ENCODE results near the gene CHRND.

The CHRND gene

GRCh38 chr2:232543928-232544631, 18.1 kb downstream of the CHRND start:
- TF ChIP-seq TCF12 (IDR thresholded peaks at IDR 0.05; ENCODE audit: low read depth) (no peak), REST (IDR thresholded peaks at IDR 0.05; ENCODE audit: low read depth) (no peak), EP300 (IDR thresholded peaks at IDR 0.05; ENCODE audit: borderline replicate concordance) (no peak), TEAD4 (IDR thresholded peaks at IDR 0.05) (no peak), EGR1 (IDR thresholded peaks at IDR 0.05) (no peak), FOXM1 (IDR thresholded peaks at IDR 0.05; ENCODE audit: borderline replicate concordance, low read depth) (no peak), TAF1 (IDR thresholded peaks at IDR 0.05; ENCODE audit: low read depth) (no peak), CEBPB (IDR thresholded peaks at IDR 0.05) (no peak)
- TF ChIP-seq, protein P1, sequence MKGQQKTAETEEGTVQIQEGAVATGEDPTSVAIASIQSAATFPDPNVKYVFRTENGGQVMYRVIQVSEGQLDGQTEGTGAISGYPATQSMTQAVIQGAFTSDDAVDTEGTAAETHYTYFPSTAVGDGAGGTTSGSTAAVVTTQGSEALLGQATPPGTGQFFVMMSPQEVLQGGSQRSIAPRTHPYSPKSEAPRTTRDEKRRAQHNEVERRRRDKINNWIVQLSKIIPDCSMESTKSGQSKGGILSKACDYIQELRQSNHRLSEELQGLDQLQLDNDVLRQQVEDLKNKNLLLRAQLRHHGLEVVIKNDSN (IDR thresholded peaks at IDR 0.05) = no peak

DNA sequence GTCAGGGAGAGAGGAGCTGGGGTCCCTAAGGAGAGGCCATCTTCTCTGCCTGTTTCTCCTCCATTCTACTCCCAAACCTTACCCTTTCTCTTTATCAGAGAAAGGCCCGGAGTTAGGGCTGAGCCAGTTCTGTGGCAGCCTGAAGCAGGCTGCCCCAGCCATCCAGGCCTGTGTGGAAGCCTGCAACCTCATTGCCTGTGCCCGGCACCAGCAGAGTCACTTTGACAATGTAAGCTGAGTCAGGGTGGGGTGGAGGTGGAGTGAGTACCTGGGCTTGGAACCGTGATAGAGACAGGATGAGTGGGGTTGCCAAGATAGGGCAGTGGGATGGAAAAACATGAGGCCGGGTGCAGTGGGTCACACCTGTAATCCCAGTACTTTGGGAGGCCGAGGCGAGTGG, 18.7 kb downstream of the CHRND start:
- TF ChIP-seq, protein P2, sequence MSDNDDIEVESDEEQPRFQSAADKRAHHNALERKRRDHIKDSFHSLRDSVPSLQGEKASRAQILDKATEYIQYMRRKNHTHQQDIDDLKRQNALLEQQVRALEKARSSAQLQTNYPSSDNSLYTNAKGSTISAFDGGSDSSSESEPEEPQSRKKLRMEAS (IDR thresholded peaks at IDR 0.05) = no peak
- TF ChIP-seq YY1 (IDR thresholded peaks at IDR 0.05; ENCODE audit: low read depth) (no peak), TEAD4 (IDR thresholded peaks at IDR 0.05) (no peak), EGR1 (IDR thresholded peaks at IDR 0.05) (no peak), CEBPB (IDR thresholded peaks at IDR 0.05) (no peak), REST (IDR thresholded peaks at IDR 0.05; ENCODE audit: low read depth) (no peak), RAD21 (IDR thresholded peaks at IDR 0.05; ENCODE audit: low read depth) (no peak), FOXM1 (IDR thresholded peaks at IDR 0.05; ENCODE audit: borderline replicate concordance, low read depth) (no peak)

GRCh38 chr2:232545511-232546375, 19.8 kb downstream of the CHRND start:
- no peak for TF ChIP-seq TAF1 (IDR thresholded peaks at IDR 0.05; ENCODE audit: low read depth)
- TF ChIP-seq, protein P1 (IDR thresholded peaks at IDR 0.05) = no peak
- no peak for TF ChIP-seq NFIC (IDR thresholded peaks at IDR 0.05)
- TF ChIP-seq YY1 (IDR thresholded peaks at IDR 0.05; ENCODE audit: low read depth) = no peak
- no peak for TF ChIP-seq EGR1 (IDR thresholded peaks at IDR 0.05)
- TF ChIP-seq, protein P2 (IDR thresholded peaks at IDR 0.05) = no peak
- no peak for TF ChIP-seq RAD21 (IDR thresholded peaks at IDR 0.05; ENCODE audit: low read depth)
- no peak for TF ChIP-seq EP300 (IDR thresholded peaks at IDR 0.05; ENCODE audit: borderline replicate concordance)
- TF ChIP-seq CREB1 (IDR thresholded peaks at IDR 0.05; ENCODE audit: low read depth) = no peak
- no peak for TF ChIP-seq CEBPB (IDR thresholded peaks at IDR 0.05)
- no peak for TF ChIP-seq FOXM1 (IDR thresholded peaks at IDR 0.05; ENCODE audit: borderline replicate concordance, low read depth)
- TF ChIP-seq TEAD4 (IDR thresholded peaks at IDR 0.05) = no peak
- no peak for TF ChIP-seq TCF12 (IDR thresholded peaks at IDR 0.05; ENCODE audit: low read depth)
- TF ChIP-seq REST (IDR thresholded peaks at IDR 0.05; ENCODE audit: low read depth) = no peak
- TF ChIP-seq ZBTB7A (IDR thresholded peaks at IDR 0.05; ENCODE audit: low read depth) = no peak

DNA sequence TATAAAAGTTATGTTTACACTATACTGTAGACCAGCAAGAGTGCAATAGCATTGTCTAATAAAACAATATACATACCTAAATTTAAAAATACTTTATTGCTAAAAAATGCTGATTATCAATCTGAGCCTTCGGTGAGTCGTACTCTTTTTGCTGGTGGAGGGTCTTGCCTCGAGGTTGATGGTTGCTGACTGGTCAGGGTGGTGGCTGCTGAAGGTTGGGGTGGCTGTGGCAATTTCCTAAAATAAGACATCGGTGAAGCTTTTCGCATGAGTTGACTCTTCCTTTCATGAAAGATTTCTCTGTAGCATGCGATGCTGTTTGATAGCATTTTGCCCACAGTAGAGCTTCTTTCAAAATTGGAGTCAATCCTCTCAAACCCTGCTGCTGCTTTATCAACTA, 22.0 kb downstream of the CHRND start:
- TF ChIP-seq, protein P1 (IDR thresholded peaks at IDR 0.05) = no peak
- TF ChIP-seq REST (IDR thresholded peaks at IDR 0.05; ENCODE audit: low read depth) = no peak
- TF ChIP-seq TEAD4 (IDR thresholded peaks at IDR 0.05) = no peak
- no peak for TF ChIP-seq TCF12 (IDR thresholded peaks at IDR 0.05; ENCODE audit: low read depth)
- TF ChIP-seq EGR1 (IDR thresholded peaks at IDR 0.05) = no peak
